ENCODE results near the gene RSPH3. TPM values are rescaled to one million over a fixed set of nuclear protein-coding genes. Genes with fewer than 3 reads are reported as not detected.
"Not testable (repeated sequence)": the region's sequence is repeated elsewhere in the genome, so short reads cannot be mapped to it uniquely, and the experiment has no call there.

Gene RSPH3
- total RNA-seq, 1 donor from 2014 or later, result 5.5 TPM

GRCh38 chr6:158960026-158960425 lies 40.0 kb downstream of the RSPH3 start:
- FAIRE-seq, result no peak
- Histone ChIP-seq H3K4me3 (ENCODE audit: low read depth, low read length) (no peak overlapping the region), H3K36me3 (ENCODE audit: control insufficient read depth, insufficient read depth, low read length) (no peaks in the 10 kb centered on the region), H3K27me3 (ENCODE audit: control insufficient read depth, insufficient read depth, low read length) (no peaks in the 10 kb centered on the region)
- TF ChIP-seq CTCF (IDR thresholded peaks at IDR 0.05; ENCODE audit: insufficient read depth, low read length, severe bottlenecking), result no peak
- DNase-seq (ENCODE audit: low read depth), result no peak

GRCh38 chr6:158959552-158959951 lies 40.5 kb downstream of the RSPH3 start:
- Histone ChIP-seq H3K4me3 (ENCODE audit: low read depth, low read length) (no peak overlapping the region), H3K27me3 (ENCODE audit: control insufficient read depth, insufficient read depth, low read length) (no peaks in the 10 kb centered on the region), H3K36me3 (ENCODE audit: control insufficient read depth, insufficient read depth, low read length) (no peaks in the 10 kb centered on the region)
- DNase-seq (ENCODE audit: low read depth) (no peak), FAIRE-seq (no peak)
- no peak for TF ChIP-seq CTCF (IDR thresholded peaks at IDR 0.05; ENCODE audit: insufficient read depth, low read length, severe bottlenecking)

GRCh38 chr6:158958504-158959386 lies 41.3 kb downstream of the RSPH3 start:
- FAIRE-seq (no peak), DNase-seq (ENCODE audit: low read depth) (peak; percentile 60)
- peak; percentile 38 for TF ChIP-seq CTCF (IDR thresholded peaks at IDR 0.05; ENCODE audit: insufficient read depth, low read length, severe bottlenecking)

GRCh38 chr6:158955255-158955654 lies 44.7 kb downstream of the RSPH3 start:
- TF ChIP-seq CTCF (IDR thresholded peaks at IDR 0.05; ENCODE audit: insufficient read depth, low read length, severe bottlenecking), result no peak
- Histone ChIP-seq H3K36me3 (ENCODE audit: control insufficient read depth, insufficient read depth, low read length) (no peaks in the 10 kb centered on the region), H3K27me3 (ENCODE audit: control insufficient read depth, insufficient read depth, low read length) (no peaks in the 10 kb centered on the region), H3K4me3 (ENCODE audit: low read depth, low read length) (no peak overlapping the region)
- no peak for FAIRE-seq
- DNase-seq (ENCODE audit: low read depth), result no peak

More at GRCh38 chr6:158958504-158959386, 41.3 kb downstream of the RSPH3 start:
- H3K27me3 ChIP-seq (ENCODE audit: control insufficient read depth, insufficient read depth, low read length), result no peaks in the 10 kb centered on the region
- no peaks in the 10 kb centered on the region for H3K36me3 ChIP-seq (ENCODE audit: control insufficient read depth, insufficient read depth, low read length)
- H3K4me3 ChIP-seq (ENCODE audit: low read depth, low read length), result no peak overlapping the region

- Histone ChIP-seq H3K4me3 (ENCODE audit: low read depth, low read length) (no peak overlapping the region), H3K36me3 (ENCODE audit: control insufficient read depth, insufficient read depth, low read length) (no peaks in the 10 kb centered on the region), H3K27me3 (ENCODE audit: control insufficient read depth, insufficient read depth, low read length) (no peaks in the 10 kb centered on the region)
- no peak for TF ChIP-seq CTCF (IDR thresholded peaks at IDR 0.05; ENCODE audit: insufficient read depth, low read length, severe bottlenecking)
- FAIRE-seq (no peak), DNase-seq (ENCODE audit: low read depth) (peak; percentile 19)
Observed at GRCh38 chr6:158954753-158955152, 45.2 kb downstream of the RSPH3 start.

- H3K27me3 ChIP-seq (ENCODE audit: control insufficient read depth, insufficient read depth, low read length); H3K4me3 ChIP-seq (ENCODE audit: low read depth, low read length); H3K36me3 ChIP-seq (ENCODE audit: control insufficient read depth, insufficient read depth, low read length); DNase-seq (ENCODE audit: low read depth); FAIRE-seq: not testable (repeated sequence)
Observed at GRCh38 chr6:158952011-158952410, 48.0 kb downstream of the RSPH3 start.

GRCh38 chr6:158951565-158951964 lies 48.4 kb downstream of the RSPH3 start:
- not testable (repeated sequence) for DNase-seq (ENCODE audit: low read depth); H3K36me3 ChIP-seq (ENCODE audit: control insufficient read depth, insufficient read depth, low read length); H3K4me3 ChIP-seq (ENCODE audit: low read depth, low read length); FAIRE-seq; H3K27me3 ChIP-seq (ENCODE audit: control insufficient read depth, insufficient read depth, low read length)
